ENCODE measurements around the gene OR2J2. TPM values are rescaled to one million over a fixed set of nuclear protein-coding genes. Genes with fewer than 3 reads are reported as not detected.
"Not testable (repeated sequence)": the region's sequence is repeated elsewhere in the genome, so short reads cannot be mapped to it uniquely, and the experiment has no call there.

Gene OR2J2
- total RNA-seq (under 1 TPM; 0.11 to 0.40 TPM), polyA plus RNA-seq (ENCODE audit: insufficient read length in 2 of 2) (not detected)
- long read RNA-seq, donor 1, result 0 reads
- long read RNA-seq, donor 2, result 0 reads
- long read RNA-seq, donor 3, result 0 reads
- long read RNA-seq, donor 4, result 0 reads

- H3K36me3 ChIP-seq (ENCODE audit: control insufficient read depth, insufficient read depth, low read length); H3K4me1 ChIP-seq (ENCODE audit: control insufficient read depth, insufficient read depth, low read length); H3K27me3 ChIP-seq (ENCODE audit: control insufficient read depth, insufficient read depth, low read length); DNase-seq (ENCODE audit: low read depth in 4 of 6, low spot score in 6 of 6); H3K4me3 ChIP-seq (ENCODE audit: low read depth, low read length); H3K9me3 ChIP-seq (ENCODE audit: control insufficient read depth, insufficient read depth, low read length); H3K27ac ChIP-seq (ENCODE audit: low read depth, low read length): not testable (repeated sequence)
- no CpG with 5 or more reads among the region's 2 CpGs for WGBS (ENCODE audit: insufficient coverage)
Measured at GRCh38 chr6:29170607-29171006, at the start of gene OR2J2. OR2J2 (plus strand) TSS chr6:29170907; CDS start chr6:29173636, 2,729 bp downstream.

- no peak for DNase-seq (ENCODE audit: low read depth in 4 of 6, low spot score in 6 of 6)
- no peaks in the 10 kb centered on the region for H3K4me1 ChIP-seq (ENCODE audit: control insufficient read depth, insufficient read depth, low read length)
- no peaks in the 10 kb centered on the region for H3K27me3 ChIP-seq (ENCODE audit: control insufficient read depth, insufficient read depth, low read length)
- WGBS (ENCODE audit: insufficient coverage), result 79% methylated on average over 15 of the region's 15 CpGs
- no peak overlapping the region for H3K4me3 ChIP-seq (ENCODE audit: low read depth, low read length)
- no peak overlapping the region for H3K27ac ChIP-seq (ENCODE audit: low read depth, low read length)
- no peaks in the 10 kb centered on the region for H3K9me3 ChIP-seq (ENCODE audit: control insufficient read depth, insufficient read depth, low read length)
- H3K36me3 ChIP-seq (ENCODE audit: control insufficient read depth, insufficient read depth, low read length), result no peaks in the 10 kb centered on the region
Measured at GRCh38 chr6:29129326-29130012, 41.2 kb upstream of the OR2J2 start.

DNA sequence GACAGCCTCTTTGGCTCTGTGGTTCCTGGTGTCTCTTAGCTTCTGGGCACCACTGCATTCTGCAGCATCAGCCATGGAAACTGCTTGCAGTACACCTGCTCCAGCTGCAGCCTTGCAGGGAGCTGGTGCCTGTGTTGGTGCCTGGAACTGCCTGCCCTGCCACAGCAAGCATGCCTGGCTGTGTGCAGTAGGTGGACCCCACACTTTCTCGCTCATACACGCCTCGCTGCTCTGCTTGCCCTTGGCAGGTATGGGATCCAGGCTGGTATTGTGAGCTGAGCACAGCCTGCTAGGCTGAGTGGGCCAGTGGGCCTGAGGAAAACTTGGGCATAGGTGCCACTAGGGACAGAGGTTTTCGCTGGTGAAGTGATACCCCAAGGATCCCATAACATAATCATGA lies 40.1 kb upstream of the OR2J2 start:
- 97% methylated on average over 3 of the region's 4 CpGs for WGBS (ENCODE audit: insufficient coverage)
- no peaks in the 10 kb centered on the region for H3K36me3 ChIP-seq (ENCODE audit: control insufficient read depth, insufficient read depth, low read length)
- no peaks in the 10 kb centered on the region for H3K4me1 ChIP-seq (ENCODE audit: control insufficient read depth, insufficient read depth, low read length)
- H3K9me3 ChIP-seq (ENCODE audit: control insufficient read depth, insufficient read depth, low read length), result no peaks in the 10 kb centered on the region
- no peak for DNase-seq (ENCODE audit: low read depth in 4 of 6, low spot score in 6 of 6)
- H3K4me3 ChIP-seq (ENCODE audit: low read depth, low read length), result no peak overlapping the region
- H3K27me3 ChIP-seq (ENCODE audit: control insufficient read depth, insufficient read depth, low read length), result no peaks in the 10 kb centered on the region
- no peak overlapping the region for H3K27ac ChIP-seq (ENCODE audit: low read depth, low read length)

- H3K9me3 ChIP-seq (ENCODE audit: control insufficient read depth, insufficient read depth, low read length), result no peaks in the 10 kb centered on the region
- no peak for DNase-seq (ENCODE audit: low read depth in 4 of 6, low spot score in 6 of 6)
- no peaks in the 10 kb centered on the region for H3K27me3 ChIP-seq (ENCODE audit: control insufficient read depth, insufficient read depth, low read length)
- no peaks in the 10 kb centered on the region for H3K4me1 ChIP-seq (ENCODE audit: control insufficient read depth, insufficient read depth, low read length)
- H3K27ac ChIP-seq (ENCODE audit: low read depth, low read length), result no peak overlapping the region
- H3K4me3 ChIP-seq (ENCODE audit: low read depth, low read length), result no peak overlapping the region
- WGBS (ENCODE audit: insufficient coverage), result no CpG with 5 or more reads among the region's 2 CpGs
- no peaks in the 10 kb centered on the region for H3K36me3 ChIP-seq (ENCODE audit: control insufficient read depth, insufficient read depth, low read length)
Measured at GRCh38 chr6:29131691-29132090, 39.0 kb upstream of the OR2J2 start.

DNA sequence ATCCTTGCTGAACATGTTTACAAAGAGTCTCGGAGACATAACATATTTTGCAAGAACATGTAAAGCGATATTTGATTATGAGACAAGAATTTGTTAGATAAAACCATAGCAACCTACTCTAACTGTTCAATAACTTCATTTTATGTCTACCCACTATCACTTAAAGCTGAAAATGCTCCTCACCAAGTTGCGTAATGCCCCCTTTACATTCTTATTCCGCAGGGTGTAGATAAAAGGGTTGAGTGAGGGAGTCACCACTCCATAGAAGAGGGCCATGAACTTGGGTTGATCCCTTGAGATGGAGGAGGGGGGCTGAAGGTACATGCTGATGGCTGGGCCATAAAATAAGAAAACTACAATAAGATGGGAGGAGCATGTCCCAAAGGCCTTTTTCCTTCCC lies 33.0 kb upstream of the OR2J2 start:
- Histone ChIP-seq H3K36me3 (ENCODE audit: control insufficient read depth, insufficient read depth, low read length) (no peaks in the 10 kb centered on the region), H3K27me3 (ENCODE audit: control insufficient read depth, insufficient read depth, low read length) (no peaks in the 10 kb centered on the region), H3K27ac (ENCODE audit: low read depth, low read length) (no peak overlapping the region), H3K9me3 (ENCODE audit: control insufficient read depth, insufficient read depth, low read length) (no peaks in the 10 kb centered on the region), H3K4me1 (ENCODE audit: control insufficient read depth, insufficient read depth, low read length) (no peaks in the 10 kb centered on the region), H3K4me3 (ENCODE audit: low read depth, low read length) (no peak overlapping the region)
- WGBS (ENCODE audit: insufficient coverage), result no CpG with 5 or more reads among the region's 4 CpGs
- DNase-seq (ENCODE audit: low read depth in 4 of 6, low spot score in 6 of 6), result no peak

DNA sequence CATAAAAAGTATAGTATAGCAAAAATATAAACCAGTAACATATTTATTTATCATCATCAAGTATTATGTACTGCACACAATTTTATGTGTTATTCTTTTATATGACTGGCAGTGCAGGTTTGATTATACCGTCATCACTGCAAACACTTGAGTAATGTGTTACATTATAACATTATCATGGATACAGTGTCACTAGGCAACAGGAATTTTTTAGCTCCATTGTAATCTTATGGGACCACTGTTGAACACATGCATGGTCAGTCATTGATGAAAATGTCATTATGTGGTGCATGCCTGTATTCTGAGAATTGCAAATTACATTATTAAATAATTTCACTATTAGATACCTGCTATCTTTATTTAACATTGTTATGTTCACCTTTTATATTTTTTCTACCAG lies 29.1 kb upstream of the OR2J2 start:
- DNase-seq (ENCODE audit: low read depth in 4 of 6, low spot score in 6 of 6), result no peak
- no peak overlapping the region for H3K27ac ChIP-seq (ENCODE audit: low read depth, low read length)
- H3K4me3 ChIP-seq (ENCODE audit: low read depth, low read length), result no peak overlapping the region
- no peaks in the 10 kb centered on the region for H3K4me1 ChIP-seq (ENCODE audit: control insufficient read depth, insufficient read depth, low read length)
- no peaks in the 10 kb centered on the region for H3K27me3 ChIP-seq (ENCODE audit: control insufficient read depth, insufficient read depth, low read length)
- no peaks in the 10 kb centered on the region for H3K9me3 ChIP-seq (ENCODE audit: control insufficient read depth, insufficient read depth, low read length)
- no peaks in the 10 kb centered on the region for H3K36me3 ChIP-seq (ENCODE audit: control insufficient read depth, insufficient read depth, low read length)
- no CpG with 5 or more reads among the region's 1 CpG for WGBS (ENCODE audit: insufficient coverage)

DNA sequence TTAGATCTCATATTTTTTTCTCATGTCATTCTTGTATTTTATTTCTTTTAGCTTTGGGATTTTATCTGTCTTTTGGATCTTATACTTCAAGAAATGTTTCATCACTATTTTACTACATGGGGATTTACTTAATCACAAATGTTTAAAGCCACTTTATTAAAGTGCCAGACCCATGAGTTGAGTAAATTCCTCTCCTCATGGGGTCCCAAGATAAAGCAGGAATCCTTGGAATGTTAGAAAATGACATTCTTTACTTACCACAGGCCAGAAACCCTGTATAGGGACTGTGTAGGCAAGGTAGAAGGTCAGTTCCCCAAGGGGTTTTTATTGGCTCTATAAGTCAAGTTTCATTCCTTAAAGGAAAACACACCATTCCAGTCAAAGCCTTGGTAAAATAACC lies 28.4 kb upstream of the OR2J2 start:
- no peak for DNase-seq (ENCODE audit: low read depth in 4 of 6, low spot score in 6 of 6)

GRCh38 chr6:29146179-29146578 lies 24.5 kb upstream of the OR2J2 start:
- 83% methylated on average over 1 of the region's 2 CpGs for WGBS (ENCODE audit: insufficient coverage)
- Histone ChIP-seq H3K4me3 (ENCODE audit: low read depth, low read length) (no peak overlapping the region), H3K4me1 (ENCODE audit: control insufficient read depth, insufficient read depth, low read length) (no peaks in the 10 kb centered on the region), H3K27me3 (ENCODE audit: control insufficient read depth, insufficient read depth, low read length) (no peaks in the 10 kb centered on the region), H3K27ac (ENCODE audit: low read depth, low read length) (no peak overlapping the region), H3K36me3 (ENCODE audit: control insufficient read depth, insufficient read depth, low read length) (no peaks in the 10 kb centered on the region), H3K9me3 (ENCODE audit: control insufficient read depth, insufficient read depth, low read length) (peaks cover 4% of the 10 kb centered on the region)
- DNase-seq (ENCODE audit: low read depth in 4 of 6, low spot score in 6 of 6), result no peak

More for the DNA sequence above, 28.4 kb upstream of the OR2J2 start:
- H3K4me1 ChIP-seq (ENCODE audit: control insufficient read depth, insufficient read depth, low read length), result no peaks in the 10 kb centered on the region
- H3K27ac ChIP-seq (ENCODE audit: low read depth, low read length), result no peak overlapping the region
- H3K27me3 ChIP-seq (ENCODE audit: control insufficient read depth, insufficient read depth, low read length), result no peaks in the 10 kb centered on the region
- no peaks in the 10 kb centered on the region for H3K36me3 ChIP-seq (ENCODE audit: control insufficient read depth, insufficient read depth, low read length)
- H3K4me3 ChIP-seq (ENCODE audit: low read depth, low read length), result no peak overlapping the region
- H3K9me3 ChIP-seq (ENCODE audit: control insufficient read depth, insufficient read depth, low read length), result no peaks in the 10 kb centered on the region

DNA sequence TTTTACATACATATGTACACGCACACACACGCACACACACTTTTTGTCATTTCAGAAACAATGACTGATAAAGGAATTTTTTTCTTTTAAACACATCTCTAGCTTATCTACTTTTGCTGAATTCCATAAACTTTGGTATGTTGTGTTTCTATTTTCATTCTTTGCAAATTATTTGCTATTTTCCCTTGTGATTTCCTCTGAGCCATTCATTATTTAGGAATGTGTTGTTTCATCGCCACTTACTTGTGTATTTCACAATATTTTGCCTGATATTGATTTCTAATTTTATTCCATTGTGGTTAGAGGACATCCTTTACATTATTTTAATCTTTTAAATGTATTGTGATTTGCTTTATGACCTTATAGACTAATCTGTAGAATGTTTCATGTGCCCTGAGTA lies 23.6 kb upstream of the OR2J2 start:
- Histone ChIP-seq H3K27ac (ENCODE audit: low read depth, low read length) (no peak overlapping the region), H3K4me1 (ENCODE audit: control insufficient read depth, insufficient read depth, low read length) (no peaks in the 10 kb centered on the region), H3K4me3 (ENCODE audit: low read depth, low read length) (no peak overlapping the region), H3K9me3 (ENCODE audit: control insufficient read depth, insufficient read depth, low read length) (peaks cover 4% of the 10 kb centered on the region), H3K36me3 (ENCODE audit: control insufficient read depth, insufficient read depth, low read length) (no peaks in the 10 kb centered on the region), H3K27me3 (ENCODE audit: control insufficient read depth, insufficient read depth, low read length) (no peaks in the 10 kb centered on the region)
- no peak for DNase-seq (ENCODE audit: low read depth in 4 of 6, low spot score in 6 of 6)
- WGBS (ENCODE audit: insufficient coverage), result no CpG with 5 or more reads among the region's 3 CpGs

GRCh38 chr6:29149444-29149843 lies 21.3 kb upstream of the OR2J2 start:
- not testable (repeated sequence) for H3K4me1 ChIP-seq (ENCODE audit: control insufficient read depth, insufficient read depth, low read length); DNase-seq (ENCODE audit: low read depth in 4 of 6, low spot score in 6 of 6); H3K27ac ChIP-seq (ENCODE audit: low read depth, low read length); H3K36me3 ChIP-seq (ENCODE audit: control insufficient read depth, insufficient read depth, low read length); H3K9me3 ChIP-seq (ENCODE audit: control insufficient read depth, insufficient read depth, low read length); H3K4me3 ChIP-seq (ENCODE audit: low read depth, low read length); H3K27me3 ChIP-seq (ENCODE audit: control insufficient read depth, insufficient read depth, low read length)
- WGBS (ENCODE audit: insufficient coverage), result no CpG with 5 or more reads among the region's 3 CpGs
